SJCRH30 (cell line): ENCODE results near the gene SSR1. TPM values are rescaled to one million over a fixed set of nuclear protein-coding genes. Genes with fewer than 3 reads are reported as not detected.

Experiments
- DNase-seq, 2 experiments: peaks; one replicate each; pipeline ENCODE4 v3.0.0-alpha.2; 2015 to 2020
- H3K27ac ChIP-seq: fragments of 250-450 bp; sonication (Bioruptor Pico); 2 replicates; pipeline ENCODE4 v1.5.1; 2020; ENCODE audit warnings: mild to moderate bottlenecking, moderate library complexity
- H3K27me3 ChIP-seq: fragments of 250-450 bp; sonication (Bioruptor Pico); 2 replicates; pipeline ENCODE4 v1.5.1; 2020; ENCODE audit warnings: mild to moderate bottlenecking, moderate library complexity
- H3K36me3 ChIP-seq: fragments of 250-450 bp; sonication (Bioruptor Pico); 2 replicates; pipeline ENCODE4 v1.5.1; 2020; ENCODE audit warnings: mild to moderate bottlenecking, moderate library complexity
- H3K4me1 ChIP-seq: fragments of 250-450 bp; sonication (Bioruptor Pico); 2 replicates; pipeline ENCODE4 v1.5.1; 2020; ENCODE audit warnings: mild to moderate bottlenecking, moderate library complexity
- H3K4me3 ChIP-seq: fragments of 250-450 bp; sonication (Bioruptor Pico); 2 replicates; pipeline ENCODE4 v1.5.1; 2020; ENCODE audit warnings: mild to moderate bottlenecking, moderate library complexity
- H3K9me3 ChIP-seq: fragments of 250-450 bp; sonication (Bioruptor Pico); replicated peaks from 2 replicates; pipeline ENCODE4 v1.5.1; 2020; ENCODE audit warnings: mild to moderate bottlenecking, moderate library complexity
- total RNA-seq: library from RNA; depleted of rRNA; stranded (reverse); fragments of >200 nt; shearing (Covaris generic); gene quantifications from 2 replicates; pipeline ENCODE4 v1.2.3, GENCODE V29; 2014

Gene SSR1
- total RNA-seq, 1 experiment from 2014 or later = 52.1 TPM

DNA sequence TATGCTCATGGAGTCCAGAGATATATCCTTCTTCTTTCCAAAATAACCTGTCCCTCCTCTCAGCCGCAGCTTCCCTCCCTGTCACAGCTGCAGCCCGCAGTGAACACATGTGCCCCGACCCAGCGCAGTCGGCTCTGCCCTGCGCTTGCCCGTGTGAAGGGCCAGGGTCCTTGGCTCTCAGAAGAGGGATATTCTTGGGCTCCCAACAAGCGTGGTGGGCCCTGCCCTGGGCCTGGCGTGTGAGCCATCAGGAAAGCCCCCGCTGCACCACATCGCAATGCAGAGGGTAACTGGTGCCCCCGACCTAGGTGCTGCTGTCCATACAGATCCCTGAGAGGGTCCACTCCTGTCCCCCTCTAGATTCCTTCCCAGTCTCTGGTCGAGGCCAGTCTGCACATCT is 65.2 kb downstream of the SSR1 start:
- Histone ChIP-seq H3K4me3 (no peak overlapping the region), H3K36me3 (no peaks in the 10 kb centered on the region), H3K4me1 (peaks cover 5% of the 10 kb centered on the region; the same call in 1 of the 2 replicates), H3K27ac (no peak overlapping the region), H3K27me3 (no peaks in the 10 kb centered on the region), H3K9me3 (no peaks in the 10 kb centered on the region)
- no peak for DNase-seq

- Histone ChIP-seq H3K27me3 (no peaks in the 10 kb centered on the region), H3K4me3 (no peak overlapping the region), H3K4me1 (peaks cover 12% of the 10 kb centered on the region), H3K36me3 (no peaks in the 10 kb centered on the region), H3K9me3 (no peaks in the 10 kb centered on the region), H3K27ac (no peak overlapping the region)
- DNase-seq = no peak
Measured at GRCh38 chr6:7247179-7247456, 65.9 kb downstream of the SSR1 start.

GRCh38 chr6:7246401-7247178 is 66.4 kb downstream of the SSR1 start:
- no peaks in the 10 kb centered on the region for H3K9me3 ChIP-seq
- H3K27me3 ChIP-seq = no peaks in the 10 kb centered on the region
- H3K36me3 ChIP-seq = no peaks in the 10 kb centered on the region
- no peak for DNase-seq
- H3K27ac ChIP-seq = no peak overlapping the region
- peaks cover 15% of the 10 kb centered on the region for H3K4me1 ChIP-seq
- no peak overlapping the region for H3K4me3 ChIP-seq

DNA sequence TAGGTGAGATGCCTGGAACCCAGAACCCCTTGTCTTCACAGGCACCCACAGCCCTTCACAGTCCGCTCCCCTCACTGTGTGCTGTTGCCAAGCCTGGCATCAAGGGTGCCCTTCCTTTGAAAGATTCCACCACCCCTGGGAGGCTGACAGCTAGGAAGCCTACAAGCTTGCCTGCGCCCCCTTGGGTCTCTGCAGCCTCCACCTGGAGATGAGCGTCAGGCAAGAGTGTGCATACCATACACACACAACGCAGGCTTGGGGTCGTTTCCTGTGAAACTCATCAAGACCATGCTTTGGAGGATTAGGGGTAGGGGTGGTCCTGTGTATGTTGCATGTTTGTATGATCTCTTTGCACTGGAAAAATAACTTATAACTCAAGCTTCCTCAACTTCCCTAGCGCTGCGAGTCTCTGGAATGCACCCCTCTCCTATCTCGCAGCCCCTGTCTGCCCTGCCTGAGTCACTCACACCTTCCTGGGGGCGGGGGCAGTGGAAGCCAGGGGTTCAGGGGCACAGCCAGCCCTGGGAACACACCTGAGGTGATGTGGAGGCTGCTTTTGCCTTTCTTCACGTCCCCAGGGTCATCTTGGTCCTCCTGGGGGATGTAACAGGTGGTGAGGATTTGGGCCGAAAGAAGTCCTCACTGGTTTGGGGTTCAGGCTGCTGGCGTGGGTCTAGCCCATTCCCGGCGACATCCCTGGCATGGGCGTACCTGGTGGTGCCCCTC is 67.2 kb downstream of the SSR1 start:
- Histone ChIP-seq H3K27me3 (no peaks in the 10 kb centered on the region), H3K9me3 (no peaks in the 10 kb centered on the region), H3K4me1 (peaks cover 15% of the 10 kb centered on the region), H3K4me3 (no peak overlapping the region), H3K36me3 (no peaks in the 10 kb centered on the region), H3K27ac (no peak overlapping the region)
- no peak for DNase-seq

- no peak overlapping the region for H3K27ac ChIP-seq
- peak; percentile 45 to 81 for DNase-seq
- H3K9me3 ChIP-seq = no peaks in the 10 kb centered on the region
- H3K27me3 ChIP-seq = no peaks in the 10 kb centered on the region
- peaks cover 15% of the 10 kb centered on the region for H3K4me1 ChIP-seq
- H3K4me3 ChIP-seq = no peak overlapping the region
- no peaks in the 10 kb centered on the region for H3K36me3 ChIP-seq
Measured at GRCh38 chr6:7243179-7243981, 69.6 kb downstream of the SSR1 start.

DNA sequence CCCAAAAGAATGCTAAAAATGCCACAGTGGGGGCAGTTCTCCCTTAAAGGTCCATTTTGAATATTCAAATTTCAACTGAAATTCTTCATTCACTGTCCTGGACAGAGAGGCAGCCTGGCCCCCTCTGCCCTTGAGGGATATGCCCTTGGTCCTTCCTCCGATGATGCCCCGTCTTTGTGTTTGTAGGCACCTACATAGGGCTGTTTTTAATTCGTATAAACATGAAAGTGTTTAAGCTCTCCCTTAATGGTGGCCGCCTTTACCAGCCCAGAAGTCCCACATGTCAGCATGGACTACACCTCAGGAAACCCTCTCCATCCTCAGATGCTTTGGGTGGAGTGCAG is 70.2 kb downstream of the SSR1 start:
- Histone ChIP-seq H3K27ac (no peak overlapping the region), H3K4me3 (no peak overlapping the region), H3K9me3 (no peaks in the 10 kb centered on the region), H3K4me1 (peaks cover 15% of the 10 kb centered on the region), H3K36me3 (no peaks in the 10 kb centered on the region), H3K27me3 (no peaks in the 10 kb centered on the region)
- DNase-seq = no peak

- H3K36me3 ChIP-seq = no peaks in the 10 kb centered on the region
- H3K27ac ChIP-seq = no peak overlapping the region
- peaks cover 15% of the 10 kb centered on the region for H3K4me1 ChIP-seq
- no peaks in the 10 kb centered on the region for H3K9me3 ChIP-seq
- peak in 1 of 2 experiments; percentile 30 for DNase-seq
- no peak overlapping the region for H3K4me3 ChIP-seq
- no peaks in the 10 kb centered on the region for H3K27me3 ChIP-seq
Measured at GRCh38 chr6:7241709-7242645, 71.0 kb downstream of the SSR1 start.

DNA sequence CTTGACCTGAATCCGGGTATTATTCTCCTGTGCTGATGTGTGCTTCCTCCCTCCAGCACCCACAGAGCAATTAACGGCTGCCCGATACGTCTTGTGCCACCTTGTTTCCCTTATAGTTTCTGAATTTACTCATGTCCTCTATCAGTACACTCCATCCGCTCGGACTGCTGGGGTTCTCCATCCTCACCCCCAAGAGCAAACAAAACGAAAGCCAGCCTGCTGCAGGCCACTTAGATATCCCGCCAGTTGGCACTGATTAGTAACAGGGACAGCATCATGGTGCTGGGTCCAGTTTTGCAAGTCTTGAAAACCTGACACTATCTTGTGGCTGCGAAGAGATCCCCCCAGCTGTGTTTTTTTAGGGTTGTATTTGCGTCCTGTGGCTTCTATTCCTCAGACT is 71.8 kb downstream of the SSR1 start:
- no peak for DNase-seq
- Histone ChIP-seq H3K36me3 (no peaks in the 10 kb centered on the region), H3K27ac (no peak overlapping the region), H3K4me1 (peaks cover 15% of the 10 kb centered on the region), H3K9me3 (no peaks in the 10 kb centered on the region), H3K4me3 (no peak overlapping the region), H3K27me3 (no peaks in the 10 kb centered on the region)

DNA sequence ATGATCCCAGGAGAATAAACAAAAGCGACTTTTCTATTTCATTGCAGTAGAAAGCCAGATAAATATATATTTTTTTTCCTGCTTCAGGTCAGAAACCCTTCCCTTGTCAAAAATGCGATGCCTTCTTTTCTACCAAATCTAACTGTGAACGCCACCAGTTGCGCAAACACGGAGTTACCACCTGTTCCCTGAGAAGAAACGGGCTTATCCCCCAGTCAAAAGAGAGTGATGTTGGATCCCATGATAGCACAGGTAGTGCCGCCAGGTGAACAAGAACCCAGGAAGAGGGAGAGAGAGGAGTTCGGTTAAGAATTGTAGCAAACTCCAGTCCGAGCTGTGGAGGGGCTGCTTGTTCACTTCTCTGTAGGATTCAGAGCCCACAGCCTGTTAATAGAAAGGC is 72.6 kb downstream of the SSR1 start:
- no peaks in the 10 kb centered on the region for H3K36me3 ChIP-seq
- no peak overlapping the region for H3K27ac ChIP-seq
- no peak for DNase-seq
- H3K4me1 ChIP-seq = peaks cover 15% of the 10 kb centered on the region
- H3K9me3 ChIP-seq = no peaks in the 10 kb centered on the region
- no peak overlapping the region for H3K4me3 ChIP-seq
- H3K27me3 ChIP-seq = no peaks in the 10 kb centered on the region

- no peak overlapping the region for H3K27ac ChIP-seq
- H3K27me3 ChIP-seq = no peaks in the 10 kb centered on the region
- peaks cover 15% of the 10 kb centered on the region for H3K4me1 ChIP-seq
- H3K9me3 ChIP-seq = no peaks in the 10 kb centered on the region
- H3K4me3 ChIP-seq = no peak overlapping the region
- H3K36me3 ChIP-seq = no peaks in the 10 kb centered on the region
- DNase-seq = no peak
Measured at GRCh38 chr6:7239590-7239948, 73.4 kb downstream of the SSR1 start.

- H3K27ac ChIP-seq = no peak overlapping the region
- no peaks in the 10 kb centered on the region for H3K36me3 ChIP-seq
- no peaks in the 10 kb centered on the region for H3K27me3 ChIP-seq
- no peaks in the 10 kb centered on the region for H3K9me3 ChIP-seq
- H3K4me1 ChIP-seq = peaks cover 15% of the 10 kb centered on the region
- peak; percentile 80 to 86 for DNase-seq
- no peak overlapping the region for H3K4me3 ChIP-seq
Measured at GRCh38 chr6:7238900-7239589, 74.0 kb downstream of the SSR1 start.

- Histone ChIP-seq H3K27ac (no peak overlapping the region), H3K27me3 (no peaks in the 10 kb centered on the region), H3K4me1 (peaks cover 15% of the 10 kb centered on the region), H3K9me3 (no peaks in the 10 kb centered on the region), H3K36me3 (no peaks in the 10 kb centered on the region), H3K4me3 (no peak overlapping the region)
- DNase-seq = no peak
Measured at GRCh38 chr6:7238526-7238899, 74.5 kb downstream of the SSR1 start.

- Histone ChIP-seq H3K27ac (no peak overlapping the region), H3K4me3 (no peak overlapping the region), H3K4me1 (peaks cover 9% of the 10 kb centered on the region), H3K27me3 (no peaks in the 10 kb centered on the region), H3K36me3 (no peaks in the 10 kb centered on the region), H3K9me3 (no peaks in the 10 kb centered on the region)
- DNase-seq = no peak
Measured at GRCh38 chr6:7237653-7238188, 75.3 kb downstream of the SSR1 start.
